Measurements from ENCODE around the gene ADGRL1.
"Not testable (repeated sequence)": the region's sequence is repeated elsewhere in the genome, so short reads cannot be mapped to it uniquely, and the experiment has no call there.

ADGRL1 gene
- 30.9 to 36.0 reads per million in 2 donors for total RNA-seq

DNA sequence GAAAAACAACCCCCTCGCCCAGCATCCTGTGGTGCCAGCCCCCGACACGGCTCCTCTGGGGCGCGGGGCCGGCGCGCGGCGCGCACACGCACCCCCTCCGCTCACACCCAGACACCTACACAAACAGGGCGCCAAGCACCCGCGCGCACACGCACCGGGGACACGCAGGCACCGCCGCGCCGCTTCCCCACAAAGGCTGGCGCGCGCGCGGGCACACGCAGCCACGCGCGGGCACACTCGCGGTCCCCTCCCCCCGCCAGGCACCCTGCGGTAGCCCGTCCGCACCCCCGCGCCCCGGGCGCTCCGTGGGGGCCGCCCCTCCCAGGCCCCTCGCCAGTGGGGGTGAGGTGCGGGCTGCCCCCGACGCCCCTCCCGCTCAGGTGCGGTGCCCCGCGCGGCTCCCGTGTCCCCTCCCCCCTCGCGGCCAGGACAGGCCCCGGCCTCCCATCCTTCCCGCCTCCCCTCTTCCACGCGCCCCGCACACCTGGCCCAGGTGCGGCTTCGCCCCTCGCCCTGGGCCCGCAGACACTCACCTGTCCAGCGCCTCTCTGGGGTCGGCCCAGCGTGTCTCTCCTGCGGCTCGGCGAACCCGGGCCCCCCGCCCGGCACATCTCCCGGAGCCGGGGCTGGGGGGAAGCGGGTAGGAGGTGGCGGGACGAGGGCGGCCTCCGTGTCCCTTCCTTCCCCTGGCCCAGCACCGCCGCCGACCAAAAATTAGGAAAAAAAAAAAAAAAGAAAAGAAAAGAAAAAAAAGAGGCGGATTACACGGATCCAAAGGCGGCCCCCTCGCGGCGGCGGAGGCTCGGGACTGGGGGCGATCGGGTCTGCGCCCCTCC is at the start of gene ADGRL1:
TSS of gene ADGRL1 (minus strand) at position 718 of the 836 bp plus-strand sequence. CDS start 22,567 bp downstream, outside the sequence.
- DNase-seq, result not testable (repeated sequence)

DNA sequence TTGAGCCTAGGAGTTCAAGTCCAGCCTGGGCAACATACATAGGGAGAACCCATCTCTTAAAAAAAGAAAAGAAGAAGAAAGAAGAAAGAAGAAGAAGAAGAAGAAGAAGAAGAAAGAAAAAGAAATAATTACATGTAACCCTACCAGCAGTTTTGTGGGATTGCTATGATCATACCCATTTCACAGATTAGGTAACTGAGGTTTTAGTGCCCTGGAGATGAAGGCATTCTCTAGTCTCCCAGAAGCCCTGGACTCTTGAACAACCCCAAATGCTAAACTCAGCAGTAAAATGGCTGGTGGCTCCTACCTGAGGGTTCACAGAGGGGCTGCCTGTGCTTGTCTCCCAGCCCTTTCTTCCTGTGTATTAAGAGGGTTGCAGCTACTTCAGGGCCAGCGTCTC is 49.3 kb upstream of the ADGRL1 start:
- DNase-seq, result not testable (repeated sequence)

DNA sequence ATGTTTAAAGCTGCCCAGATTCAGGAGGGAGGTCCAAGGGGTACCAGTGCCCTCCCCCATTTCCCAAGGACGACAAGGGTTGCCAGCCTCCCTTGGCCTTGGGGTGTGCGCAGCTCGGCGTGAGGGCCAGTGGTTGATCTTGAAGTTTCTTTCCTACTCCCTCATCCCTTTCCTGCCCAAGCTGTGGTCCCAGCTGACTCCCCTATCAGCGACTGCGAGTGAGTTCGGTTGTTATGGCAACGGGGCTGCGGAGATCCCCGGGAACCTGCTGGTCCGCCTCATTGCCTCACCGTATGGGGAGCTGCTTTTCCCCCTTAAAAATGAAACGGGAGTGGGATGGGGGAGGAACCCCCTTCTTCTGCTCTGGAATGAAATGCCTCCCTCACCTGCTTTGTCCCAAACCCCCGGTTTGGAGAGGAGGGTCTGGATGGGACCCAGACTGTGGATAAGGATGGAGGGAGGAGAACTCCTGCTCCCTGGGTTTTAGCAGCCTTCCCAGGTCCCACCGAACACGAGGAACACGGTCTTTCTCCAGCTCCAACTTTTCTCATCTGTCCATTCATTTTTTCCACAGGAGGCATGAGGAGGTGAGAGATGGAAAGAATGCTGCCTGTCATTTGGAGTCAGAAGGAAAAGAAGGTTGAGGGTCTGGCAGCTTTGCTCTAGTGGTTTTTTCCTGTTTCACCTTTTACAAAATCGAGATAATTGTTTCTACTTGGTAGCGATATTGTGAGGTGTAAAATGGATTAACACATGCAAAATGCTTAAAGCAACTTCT is 48.0 kb upstream of the ADGRL1 start:
- DNase-seq, result not testable (repeated sequence)

DNA sequence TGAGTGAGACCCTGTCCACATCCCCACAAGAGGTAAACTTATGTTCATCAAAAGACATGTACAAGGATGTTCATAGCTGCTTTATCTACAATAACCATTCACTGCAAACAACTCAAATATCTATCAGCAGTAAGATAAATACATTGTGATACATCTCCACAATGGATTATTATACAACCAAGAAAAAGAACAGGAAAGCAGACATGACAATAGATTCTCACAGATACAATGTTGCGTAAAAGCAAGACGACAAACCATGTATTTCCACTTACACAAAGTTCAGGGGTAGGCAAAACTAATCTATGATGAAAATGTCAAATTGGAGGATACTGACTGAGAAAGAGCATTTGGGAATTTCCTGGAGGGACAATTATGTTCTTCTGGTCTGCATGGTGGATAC is 46.2 kb upstream of the ADGRL1 start:
- DNase-seq, result not testable (repeated sequence)

DNA sequence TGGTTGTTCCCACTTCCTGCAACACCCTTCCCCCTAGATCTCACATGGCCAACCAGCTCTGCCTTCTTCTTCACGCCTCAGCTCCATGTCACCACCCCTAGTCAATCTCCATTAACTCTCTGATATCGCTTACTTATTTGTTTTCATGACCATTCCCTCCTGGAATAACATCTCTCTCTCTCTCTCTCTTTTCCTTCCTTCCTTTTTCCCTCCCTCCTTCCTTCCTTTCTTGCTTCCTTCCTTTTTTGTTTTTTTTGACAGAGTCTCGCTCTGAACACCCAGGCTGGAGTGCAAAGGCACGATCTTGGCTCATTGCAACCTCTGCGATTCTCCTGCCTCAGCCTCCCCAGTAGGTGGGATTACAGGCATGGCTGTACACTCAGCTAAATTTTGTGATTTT is 44.9 kb upstream of the ADGRL1 start:
- DNase-seq, result no peak

DNA sequence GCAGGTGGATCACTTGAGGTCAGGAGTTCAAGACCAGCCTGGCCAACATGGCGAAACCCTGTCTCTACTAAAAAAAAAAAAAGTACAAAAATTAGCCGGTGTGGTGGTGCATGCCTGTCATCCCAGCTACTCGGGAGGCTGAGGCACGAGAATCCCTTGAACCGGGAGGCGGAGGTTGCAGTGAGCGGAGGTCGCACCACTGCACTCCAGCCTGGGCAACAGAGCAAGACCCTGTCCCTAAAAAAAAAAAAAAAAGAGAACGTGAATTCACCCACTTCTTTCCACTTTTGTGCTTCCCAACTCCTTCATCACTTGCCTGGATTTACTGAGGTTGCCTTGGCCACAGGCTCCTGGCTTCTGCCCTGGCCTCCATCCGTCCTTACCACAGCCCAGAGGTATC is 44.3 kb upstream of the ADGRL1 start:
- not testable (repeated sequence) for DNase-seq

DNA sequence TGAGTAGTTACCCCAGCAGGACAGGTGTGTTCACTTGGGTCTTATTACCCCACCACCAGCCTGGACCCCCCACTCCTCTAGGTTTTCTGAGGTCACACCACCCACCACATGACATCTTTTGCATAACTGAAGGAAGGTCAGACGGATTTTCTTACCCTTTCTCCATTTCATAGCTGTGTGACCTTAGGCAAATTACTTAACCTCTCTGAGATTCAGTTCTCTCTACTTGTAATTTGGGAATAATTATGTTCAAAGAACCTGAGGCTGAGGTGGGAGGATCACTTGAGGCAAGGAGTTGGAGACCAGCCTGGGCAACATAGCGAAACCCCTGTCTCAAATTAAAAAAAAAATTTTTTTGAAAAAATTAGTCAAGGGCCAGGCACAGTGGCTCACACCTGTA is 43.9 kb upstream of the ADGRL1 start:
- not testable (repeated sequence) for DNase-seq

DNA sequence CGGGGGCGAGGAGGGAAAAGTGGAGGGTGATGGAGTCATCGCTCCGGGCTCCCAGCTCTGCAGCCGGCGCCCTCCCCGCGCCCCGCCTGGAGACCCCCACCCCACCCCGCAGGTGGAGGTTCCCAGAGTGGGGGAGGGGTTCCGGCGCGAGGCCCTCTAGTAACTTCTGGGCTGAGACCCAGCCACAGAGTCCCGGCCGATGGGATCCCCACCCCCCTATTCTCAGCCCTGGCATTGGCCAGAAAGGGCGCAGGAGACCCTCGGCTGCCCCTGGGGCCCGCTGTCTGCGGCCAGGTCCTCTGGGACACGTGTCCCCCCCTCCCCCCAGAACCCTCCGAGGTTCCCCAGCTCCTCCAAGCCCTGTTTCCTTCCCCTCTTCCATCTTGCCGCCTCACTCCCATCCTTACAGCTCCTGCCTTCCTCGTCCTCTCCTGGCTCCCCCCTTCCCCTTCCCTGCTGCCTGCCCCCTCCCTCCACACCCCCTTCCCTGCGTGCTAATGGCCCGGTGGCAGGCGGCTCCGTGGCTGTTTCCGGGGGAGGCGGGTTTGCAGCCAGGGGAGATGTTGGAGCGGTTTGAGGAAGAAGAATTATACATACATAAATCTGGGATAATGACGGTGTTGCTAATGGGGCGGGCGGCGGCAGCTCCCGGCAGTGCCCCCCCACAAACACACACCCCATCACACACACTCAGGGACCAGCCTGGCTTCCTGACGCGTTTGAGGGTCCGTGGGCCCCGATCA is 43.2 kb upstream of the ADGRL1 start:
- DNase-seq, result peak; percentile 3

DNA sequence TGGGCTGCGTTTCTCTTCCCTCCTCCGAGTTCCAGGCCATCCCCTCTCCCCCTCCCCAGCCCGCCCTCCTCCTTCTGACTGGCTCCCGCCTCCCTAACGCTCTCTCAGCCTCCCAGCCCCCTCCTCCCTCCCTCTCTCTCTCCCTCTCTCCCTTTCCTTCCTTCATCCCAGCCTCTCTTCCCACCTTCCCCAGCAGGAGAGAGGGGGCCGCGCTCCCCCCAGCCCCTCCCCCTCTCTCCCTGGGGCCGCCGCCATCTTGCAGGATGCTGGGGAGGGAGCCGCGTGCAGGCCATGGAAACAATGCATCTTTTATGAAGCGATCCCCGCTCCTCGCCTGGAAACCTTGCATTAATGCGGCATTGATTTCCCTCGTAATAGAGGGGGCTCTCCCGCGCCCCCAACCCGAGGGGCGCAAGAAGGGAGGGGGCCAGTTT is 42.6 kb upstream of the ADGRL1 start:
- DNase-seq, result peak; percentile 16

DNA sequence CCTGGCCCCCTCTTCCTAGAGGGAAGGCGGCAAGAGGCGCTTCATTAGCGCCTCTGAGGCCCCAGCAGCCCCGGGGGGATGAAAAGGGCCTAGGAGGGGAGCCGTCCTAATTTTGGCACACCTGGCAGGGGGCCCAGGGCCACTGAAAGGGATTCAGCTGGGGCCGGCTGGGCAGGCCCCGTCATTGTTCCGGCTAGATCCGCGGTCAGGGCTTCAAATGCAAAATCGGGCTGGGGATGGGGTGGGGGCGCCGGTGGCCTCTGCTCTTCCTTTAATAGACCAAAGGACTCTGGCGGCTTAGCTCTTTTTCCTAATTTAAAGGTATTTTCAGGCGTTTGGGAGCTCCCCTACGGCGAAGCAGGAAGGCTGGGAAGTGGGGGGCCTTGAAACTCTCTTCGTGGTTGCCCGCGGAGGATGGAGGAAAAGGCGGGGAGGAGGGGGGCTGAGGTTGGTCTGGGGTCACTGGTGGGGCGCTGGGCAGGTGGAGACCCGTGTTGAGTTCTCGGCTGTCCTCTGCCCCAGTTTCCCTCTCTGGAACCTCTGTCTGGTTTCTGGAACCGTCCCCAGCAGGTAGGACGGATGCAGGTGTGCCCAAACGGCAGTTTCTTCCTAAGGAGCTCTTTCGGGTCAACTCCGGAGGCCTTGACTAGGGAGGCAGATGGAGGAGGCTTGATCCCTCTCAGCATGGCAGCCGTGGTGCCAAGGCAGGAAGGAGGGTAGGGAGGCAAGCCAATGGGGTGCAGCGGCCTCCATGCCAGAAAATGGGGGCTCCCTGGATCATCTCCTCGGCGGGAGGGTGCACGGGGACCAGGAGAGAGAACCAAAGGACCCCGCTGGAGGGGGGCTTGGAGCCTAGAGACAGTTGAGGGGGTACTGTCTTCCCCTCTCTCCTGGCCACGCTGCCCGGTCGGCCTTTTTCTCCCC is 41.8 kb upstream of the ADGRL1 start:
- not testable (repeated sequence) for DNase-seq

DNA sequence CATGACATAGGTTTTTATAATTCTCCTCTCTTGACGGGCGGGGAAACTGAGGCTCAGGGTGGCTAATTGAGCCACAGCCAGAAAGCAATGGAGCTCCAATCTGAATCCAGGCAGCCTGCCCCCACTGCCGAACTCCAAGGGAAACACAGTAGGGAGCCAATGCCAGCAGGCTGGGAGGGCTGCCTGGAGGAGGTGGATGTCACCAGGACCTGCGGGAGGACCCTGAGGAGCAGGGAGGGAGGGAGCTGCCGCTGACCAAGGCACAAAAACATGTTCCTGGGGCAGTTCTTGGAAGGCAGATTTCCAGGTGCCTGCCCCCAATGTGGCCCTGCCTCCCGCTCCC is 41.2 kb upstream of the ADGRL1 start:
- DNase-seq, result not testable (repeated sequence)

DNA sequence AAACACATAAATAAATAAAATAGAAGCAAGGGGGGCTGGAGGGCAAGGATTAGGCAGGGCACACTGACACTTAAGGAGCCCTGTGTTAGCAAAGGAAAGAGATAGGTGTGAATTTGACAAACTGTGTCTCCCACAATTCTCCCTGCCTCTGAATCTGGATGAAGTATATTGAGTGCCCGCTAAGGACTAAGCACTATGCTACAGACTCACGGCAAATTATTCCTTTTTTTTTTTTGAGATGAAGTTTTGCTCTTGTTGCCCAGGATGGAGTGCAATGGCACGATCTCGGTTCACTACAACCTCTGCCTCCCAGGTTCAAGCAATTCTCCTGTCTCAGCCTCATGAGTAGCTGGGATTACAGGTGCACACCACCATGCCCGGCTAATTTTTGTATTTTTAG is 38.4 kb upstream of the ADGRL1 start:
- DNase-seq, result not testable (repeated sequence)

DNA sequence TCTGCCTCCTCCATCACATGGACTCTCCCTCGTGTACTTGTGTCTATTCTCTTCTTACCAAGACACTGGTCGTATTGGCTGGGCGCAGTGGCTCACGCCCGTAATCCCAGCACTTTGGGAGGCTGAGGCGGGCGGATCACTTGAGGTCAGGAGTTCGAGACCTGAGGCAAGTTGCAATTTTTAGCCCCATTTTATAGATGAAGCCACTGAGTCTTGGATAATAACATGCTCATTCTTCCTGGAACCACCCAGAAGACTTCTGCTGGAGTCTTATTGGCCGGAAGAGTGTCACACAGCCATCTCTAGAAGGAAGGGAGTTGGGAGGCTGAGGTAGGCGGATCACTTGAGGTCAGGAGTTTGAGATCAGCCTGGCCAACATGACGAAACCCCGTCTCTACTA is 37.7 kb upstream of the ADGRL1 start:
- not testable (repeated sequence) for DNase-seq

DNA sequence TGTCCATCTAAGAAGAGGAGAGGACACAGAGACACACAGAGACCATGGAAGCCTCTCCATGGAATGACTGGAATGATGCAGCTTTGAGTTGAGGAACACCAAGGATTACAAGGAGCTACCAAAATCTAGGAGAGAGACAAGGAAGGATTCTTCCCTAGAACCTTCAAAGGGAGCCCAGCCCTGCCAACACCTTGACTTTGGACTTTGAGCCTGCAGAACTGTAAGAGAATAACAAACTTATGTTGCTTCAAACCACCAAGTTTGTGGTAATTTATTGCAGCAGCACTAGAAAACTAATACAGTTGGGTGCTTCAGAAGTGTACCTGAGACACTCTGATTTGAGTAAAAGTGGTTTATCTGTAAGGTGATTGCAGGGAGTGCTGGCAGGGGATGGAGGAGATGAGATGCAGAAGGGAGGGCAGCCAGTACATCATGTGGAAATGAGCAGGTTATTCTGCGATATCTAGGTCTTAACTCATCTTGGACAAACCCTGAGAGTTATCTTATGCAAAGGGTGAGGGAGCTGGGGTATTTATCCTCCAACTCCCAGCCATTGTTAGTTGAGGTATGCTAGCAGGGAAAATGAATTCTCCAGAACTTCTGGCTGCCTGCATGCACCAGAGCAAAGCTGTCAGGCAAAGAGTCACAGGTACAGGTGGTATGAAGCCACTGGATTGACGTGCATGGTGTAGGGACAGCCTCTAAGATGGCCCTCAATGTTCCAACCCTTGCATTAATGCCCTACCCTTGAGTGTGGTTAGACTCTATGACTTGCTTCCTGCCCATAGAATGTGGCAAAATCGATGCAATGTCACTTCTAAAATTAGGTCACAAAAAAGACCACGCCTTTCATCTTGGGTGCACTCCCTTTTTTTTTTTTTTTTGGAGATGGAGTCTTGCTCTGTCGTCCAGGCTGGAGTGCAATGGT is 31.3 kb upstream of the ADGRL1 start:
- no peak for DNase-seq

DNA sequence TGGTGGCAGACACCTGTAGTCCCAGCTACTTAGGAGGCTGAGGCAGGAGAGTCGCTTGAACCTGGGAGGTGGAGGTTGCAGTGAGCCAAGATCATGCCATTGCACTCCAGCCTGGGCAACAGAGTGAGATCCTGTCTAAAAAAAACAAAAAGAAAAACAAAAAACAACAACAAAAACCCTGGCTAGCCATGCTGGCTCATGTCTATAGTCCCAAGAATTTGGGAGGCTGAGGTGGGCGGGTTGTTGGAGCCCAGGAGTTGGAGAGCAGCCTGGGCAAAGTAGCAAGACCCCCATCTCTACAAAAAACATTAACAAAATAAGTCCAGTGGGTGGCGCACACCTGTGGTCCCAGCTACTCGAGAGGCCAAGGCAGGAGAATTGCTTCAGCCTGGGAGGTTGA is 27.0 kb upstream of the ADGRL1 start:
- not testable (repeated sequence) for DNase-seq

DNA sequence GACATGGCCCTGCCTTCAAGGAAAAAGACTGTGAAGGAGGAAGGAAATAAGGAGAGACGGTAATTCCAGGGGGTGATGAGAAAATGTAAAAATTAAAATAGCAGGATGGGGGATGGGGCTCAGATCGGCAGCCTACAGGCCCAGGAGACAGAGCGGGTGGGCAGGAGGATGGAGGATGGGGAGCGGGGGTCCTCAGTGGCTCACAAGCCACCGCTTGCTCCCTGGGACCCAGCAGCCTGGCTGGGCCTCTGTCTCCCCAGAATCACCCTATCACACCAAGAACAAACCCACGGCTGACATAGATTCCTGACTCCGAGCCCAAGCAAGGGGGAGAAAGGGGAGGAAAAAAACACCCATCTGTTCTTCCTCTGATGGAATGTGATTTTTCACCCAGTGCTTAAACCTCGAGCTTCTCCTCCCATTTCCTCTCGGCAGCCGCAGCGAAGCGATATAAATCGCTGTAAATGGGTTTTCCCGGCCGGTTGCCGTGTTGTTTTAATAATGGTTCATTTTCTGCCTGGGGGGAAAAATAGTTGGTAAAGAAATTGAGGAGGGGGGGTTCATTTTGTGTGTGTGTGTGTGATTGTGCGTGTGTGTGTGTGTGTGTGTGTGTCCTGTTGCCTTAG is 22.6 kb upstream of the ADGRL1 start:
- not testable (repeated sequence) for DNase-seq

DNA sequence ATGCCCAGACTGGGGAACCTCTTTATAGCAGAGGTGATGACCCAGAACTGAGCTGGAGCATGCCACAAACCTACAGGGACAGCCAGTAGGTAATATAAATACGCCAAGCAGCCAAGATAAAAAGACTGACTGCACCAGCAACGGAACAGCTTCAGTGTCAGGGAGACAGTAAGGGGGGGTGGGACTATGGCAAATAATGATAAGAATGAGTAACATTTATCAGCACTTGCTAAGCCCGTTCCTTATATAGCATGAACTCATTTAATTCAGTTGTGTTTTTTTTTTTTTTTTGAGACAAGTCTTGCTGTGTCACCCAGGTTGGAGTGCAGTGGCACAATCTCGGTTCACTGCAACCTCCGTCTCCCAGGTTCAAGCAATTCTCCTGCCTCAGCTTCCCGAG is 20.5 kb upstream of the ADGRL1 start:
- not testable (repeated sequence) for DNase-seq

DNA sequence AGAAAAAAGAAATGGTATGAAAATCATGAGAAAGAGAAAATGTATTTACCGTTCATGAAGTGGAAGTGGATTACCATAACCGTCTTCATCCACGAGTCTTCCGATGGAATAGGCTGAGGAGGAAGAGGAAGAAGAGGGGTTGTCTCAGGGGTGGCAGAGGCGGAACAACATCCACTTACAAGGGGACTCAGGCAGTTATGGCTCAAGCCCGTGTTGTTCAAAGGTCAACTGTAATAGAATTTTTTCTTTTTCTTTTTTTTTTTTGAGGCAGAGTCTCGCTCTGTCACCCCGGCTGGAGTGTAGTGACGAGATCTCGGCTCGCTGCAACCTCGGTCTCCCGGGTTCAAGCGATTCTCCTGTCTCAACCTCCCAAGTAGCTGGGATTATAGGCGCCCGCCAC is 16.9 kb upstream of the ADGRL1 start:
- no peak for DNase-seq

DNA sequence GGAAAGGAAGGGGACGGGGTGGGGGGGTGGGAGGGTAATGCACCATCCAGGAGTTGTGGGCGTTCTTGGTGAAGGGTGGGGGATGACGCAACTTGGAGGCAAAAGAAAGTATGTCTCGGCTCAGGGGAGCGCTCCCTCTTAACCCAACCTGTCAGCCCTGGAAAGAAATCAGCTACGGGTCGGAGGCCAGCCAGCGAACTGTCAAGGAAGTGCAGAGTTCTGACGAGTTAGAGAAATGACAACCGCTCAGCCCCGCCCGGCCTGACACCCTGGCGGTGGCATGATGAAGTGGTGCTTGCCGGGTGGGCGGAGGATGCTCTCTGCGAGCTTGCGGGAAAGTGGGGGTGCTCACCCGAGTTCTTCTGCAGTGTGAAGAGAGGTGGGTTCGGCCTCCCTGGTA is 15.4 kb upstream of the ADGRL1 start:
- DNase-seq, result peak; percentile 62

DNA sequence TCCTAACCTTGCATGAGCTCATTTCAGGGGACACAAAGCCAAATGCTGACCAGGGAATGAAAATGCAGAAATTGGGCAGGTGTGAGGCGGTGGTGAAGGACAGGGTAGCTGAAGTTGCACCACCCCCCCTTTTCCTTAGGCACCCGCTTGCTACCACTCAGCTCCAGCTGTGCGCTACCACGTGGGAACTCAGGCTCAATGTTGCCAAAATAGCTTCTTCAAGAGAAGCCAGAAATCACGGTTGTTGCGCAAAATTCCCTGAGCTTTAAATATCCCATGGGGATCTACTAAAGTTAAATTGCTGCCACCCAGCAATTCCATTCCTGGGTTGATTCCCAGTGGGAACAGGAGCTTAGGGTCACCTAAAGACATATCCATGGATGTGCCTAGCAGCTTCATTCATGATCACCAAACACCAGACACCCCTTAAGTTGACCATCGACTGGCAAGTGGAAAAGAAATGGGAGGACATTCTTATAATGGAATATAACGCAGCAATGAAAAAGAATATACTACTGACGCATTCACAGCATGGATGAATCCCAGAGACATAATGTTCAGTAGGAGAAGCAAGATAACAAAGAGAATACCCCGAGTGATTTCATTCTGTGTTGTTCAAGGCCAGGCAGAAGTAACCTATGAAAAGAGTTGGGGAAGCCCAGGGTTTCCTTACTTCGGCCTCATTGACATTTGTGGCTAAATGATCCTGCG is 12.8 kb upstream of the ADGRL1 start:
- no peak for DNase-seq

Data from T-helper 9 cell (primary cell).